HEK293 (cell line): Measurements from ENCODE around the gene ERICH6B.

Experiments
- CTCF ChIA-PET: fragments of 350-600 bp; formaldehyde crosslinking; extraction: SDS; loops from one replicate; lab custom pipeline; 2021; ENCODE audit warnings: antibody characterized with exemption; lab: Yijun Ruan, JAX
- POLR2A ChIA-PET: fragments of 300-600 bp; formaldehyde crosslinking; extraction: SDS; loops from one replicate; lab custom pipeline; 2020; ENCODE audit warnings: antibody characterized with exemption, inconsistent platforms; lab: Yijun Ruan, JAX
- H3K27ac ChIP-seq: fragments of 200-500 bp; sonication (Bioruptor generic); 2 replicates; pipeline ENCODE4 v1.5.1; 2014; ENCODE audit warnings: low read depth, low read length, control low read depth, inconsistent platforms; ENCODE audit errors: extremely low read depth
- H3K36me3 ChIP-seq, 2 experiments: fragments of 200-500 bp in 1 of 2; sonication (Bioruptor generic) in 1 of 2; 1 replicate in 1 of 2; 2 replicates in 1 of 2; pipeline ENCODE4 v1.5.1; 2014 to 2017; ENCODE audit warnings: inconsistent platforms in 2 of 2, low read length in 2 of 2; ENCODE audit not compliant: control insufficient read depth in 2 of 2, insufficient read depth in 1 of 2
- H3K4me1 ChIP-seq: fragments of 200-500 bp; sonication (Bioruptor generic); 2 replicates; pipeline ENCODE4 v1.5.1; 2014; ENCODE audit warnings: mild to moderate bottlenecking, low read length, inconsistent platforms; ENCODE audit not compliant: control insufficient read depth, insufficient read depth
- H3K4me3 ChIP-seq: 2 replicates; pipeline ENCODE4 v1.5.1; 2011; ENCODE audit warnings: low read depth, mild to moderate bottlenecking, control low read depth, low read length, moderate library complexity
- H3K9me3 ChIP-seq: fragments of 200-500 bp; sonication (Bioruptor generic); 2 replicates; pipeline ENCODE4 v1.5.1; 2014; ENCODE audit warnings: low read depth, low read length, inconsistent platforms; ENCODE audit not compliant: control insufficient read depth, insufficient read depth
- HOXD13 ChIP-seq: sonication (generic); formaldehyde crosslinking; IDR thresholded peaks from 2 replicates; pipeline ENCODE4 v1.8.0; 2022; ENCODE audit warnings: missing genetic modification reagents, borderline replicate concordance
- MEIS1 ChIP-seq: sonication (generic); formaldehyde crosslinking; IDR thresholded peaks from 2 replicates; pipeline ENCODE4 v1.8.1; 2022; ENCODE audit warnings: missing genetic modification reagents, mild to moderate bottlenecking, borderline replicate concordance
- SCRT2 ChIP-seq: fragments of 450-650 bp; formaldehyde crosslinking; IDR thresholded peaks from 2 replicates; pipeline ENCODE4 v1.5.1; 2016; ENCODE audit warnings: missing biosample characterization, missing genetic modification characterization
- ZNF24 ChIP-seq: fragments of 450-650 bp; formaldehyde crosslinking; IDR thresholded peaks from 2 replicates; pipeline ENCODE4 v1.5.1; 2016; ENCODE audit warnings: missing biosample characterization, missing genetic modification characterization
- ZNF324 ChIP-seq: fragments of 450-650 bp; formaldehyde crosslinking; IDR thresholded peaks from 2 replicates; pipeline ENCODE4 v1.5.1; 2016; ENCODE audit warnings: missing biosample characterization, missing genetic modification characterization
- ZNF391 ChIP-seq: fragments of 450-650 bp; formaldehyde crosslinking; IDR thresholded peaks from 2 replicates; pipeline ENCODE4 v1.5.1; 2016; ENCODE audit warnings: low read depth, missing biosample characterization, missing genetic modification characterization, borderline replicate concordance
- ZNF623 ChIP-seq: fragments of 450-650 bp; formaldehyde crosslinking; IDR thresholded peaks from 2 replicates; pipeline ENCODE4 v1.5.1; 2016; ENCODE audit warnings: missing biosample characterization, missing genetic modification characterization
- ZNF658 ChIP-seq: fragments of 450-650 bp; formaldehyde crosslinking; IDR thresholded peaks from 2 replicates; pipeline ENCODE4; 2016; ENCODE audit warnings: missing biosample characterization, missing genetic modification characterization
- ZNF692 ChIP-seq: fragments of 450-650 bp; formaldehyde crosslinking; IDR thresholded peaks from 2 replicates; pipeline ENCODE4 v1.5.1; 2016; ENCODE audit warnings: missing biosample characterization, missing genetic modification characterization
- ZNF843 ChIP-seq: fragments of 450-650 bp; formaldehyde crosslinking; IDR thresholded peaks from 2 replicates; pipeline ENCODE4 v1.5.1; 2016; ENCODE audit warnings: missing biosample characterization, missing genetic modification characterization
- TF ChIP-seq, protein P1 (sequence below): fragments of 450-650 bp; formaldehyde crosslinking; IDR thresholded peaks from 2 replicates; pipeline ENCODE4 v1.5.1; 2016; ENCODE audit warnings: missing biosample characterization, missing genetic modification characterization
- TF ChIP-seq, protein P2 (sequence below): fragments of 450-650 bp; formaldehyde crosslinking; IDR thresholded peaks from 2 replicates; pipeline ENCODE4 v1.5.1; 2016; ENCODE audit warnings: missing biosample characterization, missing genetic modification characterization, borderline replicate concordance

Gene ERICH6B

DNA sequence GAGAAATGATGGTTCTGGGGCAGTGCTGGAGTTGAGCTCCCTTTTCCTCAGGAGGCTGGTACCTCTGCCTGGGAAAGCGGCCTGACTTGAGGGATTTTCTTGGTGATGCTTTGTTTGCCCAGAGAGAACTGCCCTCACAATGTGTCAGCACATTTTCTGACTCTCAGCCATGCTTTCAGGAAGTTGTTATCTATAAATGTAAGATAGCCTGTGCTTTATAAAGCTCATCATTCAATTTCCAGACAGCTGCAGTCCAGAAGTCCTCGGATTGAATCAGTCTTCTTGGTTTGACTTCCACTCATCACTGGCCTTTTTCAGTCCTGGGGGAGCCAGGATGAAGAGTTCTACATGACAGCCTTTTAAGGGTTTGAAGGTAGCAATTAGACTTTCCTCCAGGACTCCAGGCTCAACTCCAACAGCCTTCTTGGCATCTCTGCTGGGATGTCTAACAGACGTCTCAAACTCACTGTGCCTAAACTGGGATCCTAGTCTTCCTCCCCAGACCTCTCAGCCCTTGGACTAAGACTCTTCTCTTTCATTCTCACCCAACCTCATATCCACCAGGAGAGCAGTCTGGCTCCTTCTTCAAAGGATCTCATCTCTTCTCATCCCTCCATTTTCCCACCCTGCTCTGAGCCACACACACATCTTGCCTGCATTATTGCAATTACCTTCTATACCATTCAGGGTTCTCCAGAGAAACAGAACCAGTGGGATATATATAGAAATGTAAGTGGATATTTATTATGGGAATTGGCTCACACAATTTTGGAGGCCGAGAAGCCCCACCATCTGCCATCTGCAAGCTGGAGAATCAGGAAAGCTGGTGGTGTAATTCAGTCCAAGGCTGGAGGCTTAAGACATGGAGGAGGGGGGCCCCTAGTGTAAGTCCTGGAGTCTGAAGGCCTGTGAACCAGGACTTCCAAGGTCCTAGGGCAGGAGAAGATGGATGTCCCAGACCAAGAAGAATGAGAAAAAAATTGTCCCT is 13.1 kb downstream of the ERICH6B start:
- H3K27ac ChIP-seq: no peak overlapping the region
- no peaks in the 10 kb centered on the region for H3K9me3 ChIP-seq
- H3K4me1 ChIP-seq: no peaks in the 10 kb centered on the region
- H3K4me3 ChIP-seq: no peak overlapping the region
- ChIA-PET CTCF (interaction anchor here (0.6 kb wide), 1 partner anchor 61 kb away, joined by 4 read pairs; no protein-coding TSS in a partner anchor), POLR2A (no interaction called here)
- no peak for TF ChIP-seq ZNF391 (tag by site-specific recombination)
- TF ChIP-seq ZNF24: no peak
- no peak for TF ChIP-seq ZNF658 (tag by site-specific recombination)
- TF ChIP-seq ZNF324 (tag by site-specific recombination): no peak
- TF ChIP-seq, protein P1, sequence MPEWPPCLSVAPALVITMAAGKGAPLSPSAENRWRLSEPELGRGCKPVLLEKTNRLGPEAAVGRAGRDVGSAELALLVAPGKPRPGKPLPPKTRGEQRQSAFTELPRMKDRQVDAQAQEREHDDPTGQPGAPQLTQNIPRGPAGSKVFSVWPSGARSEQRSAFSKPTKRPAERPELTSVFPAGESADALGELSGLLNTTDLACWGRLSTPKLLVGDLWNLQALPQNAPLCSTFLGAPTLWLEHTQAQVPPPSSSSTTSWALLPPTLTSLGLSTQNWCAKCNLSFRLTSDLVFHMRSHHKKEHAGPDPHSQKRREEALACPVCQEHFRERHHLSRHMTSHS (tag by site-specific recombination): no peak
- TF ChIP-seq ZNF692 (tag by site-specific recombination): no peak
- TF ChIP-seq, protein P2, sequence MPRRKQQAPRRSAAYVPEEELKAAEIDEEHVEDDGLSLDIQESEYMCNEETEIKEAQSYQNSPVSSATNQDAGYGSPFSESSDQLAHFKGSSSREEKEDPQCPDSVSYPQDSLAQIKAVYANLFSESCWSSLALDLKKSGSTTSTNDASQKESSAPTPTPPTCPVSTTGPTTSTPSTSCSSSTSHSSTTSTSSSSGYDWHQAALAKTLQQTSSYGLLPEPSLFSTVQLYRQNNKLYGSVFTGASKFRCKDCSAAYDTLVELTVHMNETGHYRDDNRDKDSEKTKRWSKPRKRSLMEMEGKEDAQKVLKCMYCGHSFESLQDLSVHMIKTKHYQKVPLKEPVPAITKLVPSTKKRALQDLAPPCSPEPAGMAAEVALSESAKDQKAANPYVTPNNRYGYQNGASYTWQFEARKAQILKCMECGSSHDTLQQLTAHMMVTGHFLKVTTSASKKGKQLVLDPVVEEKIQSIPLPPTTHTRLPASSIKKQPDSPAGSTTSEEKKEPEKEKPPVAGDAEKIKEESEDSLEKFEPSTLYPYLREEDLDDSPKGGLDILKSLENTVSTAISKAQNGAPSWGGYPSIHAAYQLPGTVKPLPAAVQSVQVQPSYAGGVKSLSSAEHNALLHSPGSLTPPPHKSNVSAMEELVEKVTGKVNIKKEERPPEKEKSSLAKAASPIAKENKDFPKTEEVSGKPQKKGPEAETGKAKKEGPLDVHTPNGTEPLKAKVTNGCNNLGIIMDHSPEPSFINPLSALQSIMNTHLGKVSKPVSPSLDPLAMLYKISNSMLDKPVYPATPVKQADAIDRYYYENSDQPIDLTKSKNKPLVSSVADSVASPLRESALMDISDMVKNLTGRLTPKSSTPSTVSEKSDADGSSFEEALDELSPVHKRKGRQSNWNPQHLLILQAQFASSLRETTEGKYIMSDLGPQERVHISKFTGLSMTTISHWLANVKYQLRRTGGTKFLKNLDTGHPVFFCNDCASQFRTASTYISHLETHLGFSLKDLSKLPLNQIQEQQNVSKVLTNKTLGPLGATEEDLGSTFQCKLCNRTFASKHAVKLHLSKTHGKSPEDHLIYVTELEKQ (tag by site-specific recombination): no peak
- H3K36me3 ChIP-seq: no peaks in the 10 kb centered on the region

- Histone ChIP-seq H3K36me3 (no peaks in the 10 kb centered on the region), H3K9me3 (no peaks in the 10 kb centered on the region), H3K27ac (no peak overlapping the region)
- POLR2A ChIA-PET: no interaction called here
- TF ChIP-seq HOXD13: no peak
- no peak for TF ChIP-seq ZNF843
- no peak for TF ChIP-seq MEIS1 (CRISPR knock-in tag)
- TF ChIP-seq, all 188 proteins: peak for 0
- no peaks in the 10 kb centered on the region for H3K4me1 ChIP-seq
- no peak overlapping the region for H3K4me3 ChIP-seq
- CTCF ChIA-PET: interaction anchor here (0.6 to 0.8 kb wide), 2 partner anchors 22 to 60 kb away, joined by 3 to 4 read pairs; no protein-coding TSS in a partner anchor
These were observed 13.9 kb downstream of the ERICH6B start for GRCh38 chr13:45601680-45602079.

- peak; percentile 75; the same call in 1 of the 2 replicates for TF ChIP-seq SCRT2 (tag by site-specific recombination)
- TF ChIP-seq ZNF623 (tag by site-specific recombination): no peak
- TF ChIP-seq, all 188 proteins: peak for 1
- Histone ChIP-seq H3K4me1 (no peaks in the 10 kb centered on the region), H3K9me3 (no peaks in the 10 kb centered on the region), H3K27ac (no peak overlapping the region), H3K4me3 (no peak overlapping the region), H3K36me3 (no peaks in the 10 kb centered on the region)
- CTCF ChIA-PET: interaction anchor here (0.5 kb wide), 1 partner anchor 25 kb away, joined by 3 read pairs; no protein-coding TSS in a partner anchor
- POLR2A ChIA-PET: no interaction called here
These were observed 16.9 kb downstream of the ERICH6B start for GRCh38 chr13:45598597-45598996.
